ENCODE data around the gene MEAF6. TPM values are rescaled to one million over a fixed set of nuclear protein-coding genes. Genes with fewer than 3 reads are reported as not detected.

Gene MEAF6
- total RNA-seq, 1 experiment from 2014 or later: 38.3 TPM

GRCh38 chr1:37469386-37469785 is 45.2 kb downstream of the MEAF6 start:
- H3K4me3 Mint-ChIP-seq (ENCODE audit: unreplicated experiment): no peak overlapping the region
- H3K9me3 ChIP-seq: no peaks in the 10 kb centered on the region
- POLR2A ChIA-PET: no interaction called here
- no peaks in the 10 kb centered on the region for H3K27me3 Mint-ChIP-seq (ENCODE audit: insufficient read depth, unreplicated experiment)
- no peaks in the 10 kb centered on the region for H3K4me1 ChIP-seq
- H3K4me1 Mint-ChIP-seq (ENCODE audit: low read depth, unreplicated experiment): peaks cover 7% of the 10 kb centered on the region
- no peaks in the 10 kb centered on the region for H3K27me3 ChIP-seq (replicated peaks; ENCODE audit: control insufficient read depth, insufficient read depth, low read length)
- H3K27ac Mint-ChIP-seq (ENCODE audit: unreplicated experiment): no peak overlapping the region
- H3K9me3 Mint-ChIP-seq (ENCODE audit: unreplicated experiment): no peaks in the 10 kb centered on the region
- no peak overlapping the region for H3K4me3 ChIP-seq (ENCODE audit: low read depth, low read length)
- no TSS peak for BruUV-seq (replicated peaks)
- no peak for TF ChIP-seq CTCF (IDR thresholded peaks at IDR 0.05; ENCODE audit: insufficient read depth in 1 of 2, low read depth in 1 of 2, low read length in 1 of 2, severe bottlenecking in 1 of 2, unreplicated experiment in 1 of 2)
- intact Hi-C loops (cut with micrococcal nuclease; ENCODE audit: unreplicated experiment): no loop called here
- no peaks in the 10 kb centered on the region for H3K36me3 ChIP-seq (ENCODE audit: control insufficient read depth, insufficient read depth, low read length)
- no peak for DNase-seq
- CTCF ChIA-PET: no interaction called here
- peaks cover 9% of the 10 kb centered on the region for H3K36me3 Mint-ChIP-seq (ENCODE audit: insufficient read depth, unreplicated experiment)

GRCh38 chr1:37468037-37468436 is 46.5 kb downstream of the MEAF6 start:
- no peaks in the 10 kb centered on the region for H3K9me3 ChIP-seq
- ChIA-PET POLR2A (no interaction called here), CTCF (no interaction called here)
- no peaks in the 10 kb centered on the region for H3K27me3 ChIP-seq (replicated peaks; ENCODE audit: control insufficient read depth, insufficient read depth, low read length)
- no peak for TF ChIP-seq CTCF (IDR thresholded peaks at IDR 0.05; ENCODE audit: insufficient read depth in 1 of 2, low read depth in 1 of 2, low read length in 1 of 2, severe bottlenecking in 1 of 2, unreplicated experiment in 1 of 2)
- no peak for DNase-seq
- no peak overlapping the region for H3K4me3 ChIP-seq (ENCODE audit: low read depth, low read length)
- BruUV-seq (replicated peaks): no TSS peak
- Mint-ChIP-seq H3K27ac (ENCODE audit: unreplicated experiment) (no peak overlapping the region), H3K4me1 (ENCODE audit: low read depth, unreplicated experiment) (peaks cover 7% of the 10 kb centered on the region), H3K36me3 (ENCODE audit: insufficient read depth, unreplicated experiment) (no peaks in the 10 kb centered on the region), H3K9me3 (ENCODE audit: unreplicated experiment) (no peaks in the 10 kb centered on the region), H3K4me3 (ENCODE audit: unreplicated experiment) (no peak overlapping the region), H3K27me3 (ENCODE audit: insufficient read depth, unreplicated experiment) (no peaks in the 10 kb centered on the region)
- intact Hi-C loops (cut with micrococcal nuclease; ENCODE audit: unreplicated experiment): no loop called here
- no peaks in the 10 kb centered on the region for H3K4me1 ChIP-seq
- no peaks in the 10 kb centered on the region for H3K36me3 ChIP-seq (ENCODE audit: control insufficient read depth, insufficient read depth, low read length)

- no TSS peak for BruUV-seq (replicated peaks)
- CTCF ChIA-PET: no interaction called here
- H3K4me1 ChIP-seq: no peaks in the 10 kb centered on the region
Observed at GRCh38 chr1:37465593-37466517, 48.7 kb downstream of the MEAF6 start.

More at GRCh38 chr1:37465593-37466517, 48.7 kb downstream of the MEAF6 start:
- Histone ChIP-seq H3K9me3 (no peaks in the 10 kb centered on the region), H3K4me3 (ENCODE audit: low read depth, low read length) (no peak overlapping the region), H3K36me3 (ENCODE audit: control insufficient read depth, insufficient read depth, low read length) (no peaks in the 10 kb centered on the region), H3K27me3 (replicated peaks; ENCODE audit: control insufficient read depth, insufficient read depth, low read length) (no peaks in the 10 kb centered on the region)
- Mint-ChIP-seq H3K36me3 (ENCODE audit: insufficient read depth, unreplicated experiment) (no peaks in the 10 kb centered on the region), H3K4me1 (ENCODE audit: low read depth, unreplicated experiment) (no peaks in the 10 kb centered on the region), H3K27ac (ENCODE audit: unreplicated experiment) (no peak overlapping the region), H3K4me3 (ENCODE audit: unreplicated experiment) (no peak overlapping the region), H3K9me3 (ENCODE audit: unreplicated experiment) (no peaks in the 10 kb centered on the region), H3K27me3 (ENCODE audit: insufficient read depth, unreplicated experiment) (no peaks in the 10 kb centered on the region)
- POLR2A ChIA-PET: no interaction called here
- TF ChIP-seq CTCF (IDR thresholded peaks at IDR 0.05; ENCODE audit: insufficient read depth in 1 of 2, low read depth in 1 of 2, low read length in 1 of 2, severe bottlenecking in 1 of 2, unreplicated experiment in 1 of 2): no peak
- DNase-seq: no peak
- intact Hi-C loops (cut with micrococcal nuclease; ENCODE audit: unreplicated experiment): no loop called here

All from Caco-2 (cell line).